GM18505 (cell line): Measurements from ENCODE around the gene LTBR.
A peak's percentile ranks its signal among the peaks of the same experiment; 100 is the strongest.

Experiments used
- ATAC-seq: cut with Tn5 transposase; IDR thresholded peaks from one replicate; pipeline ENCODE4 v1.9.1; 2021; ENCODE audit not compliant: unreplicated experiment
- POLR2A ChIP-seq: IDR thresholded peaks from 4 replicates; pipeline ENCODE4 v1.6.1; 2011; ENCODE audit warnings: borderline replicate concordance; ENCODE audit not compliant: insufficient read depth, insufficient read length; ENCODE audit errors: extremely low read depth

The LTBR gene

DNA sequence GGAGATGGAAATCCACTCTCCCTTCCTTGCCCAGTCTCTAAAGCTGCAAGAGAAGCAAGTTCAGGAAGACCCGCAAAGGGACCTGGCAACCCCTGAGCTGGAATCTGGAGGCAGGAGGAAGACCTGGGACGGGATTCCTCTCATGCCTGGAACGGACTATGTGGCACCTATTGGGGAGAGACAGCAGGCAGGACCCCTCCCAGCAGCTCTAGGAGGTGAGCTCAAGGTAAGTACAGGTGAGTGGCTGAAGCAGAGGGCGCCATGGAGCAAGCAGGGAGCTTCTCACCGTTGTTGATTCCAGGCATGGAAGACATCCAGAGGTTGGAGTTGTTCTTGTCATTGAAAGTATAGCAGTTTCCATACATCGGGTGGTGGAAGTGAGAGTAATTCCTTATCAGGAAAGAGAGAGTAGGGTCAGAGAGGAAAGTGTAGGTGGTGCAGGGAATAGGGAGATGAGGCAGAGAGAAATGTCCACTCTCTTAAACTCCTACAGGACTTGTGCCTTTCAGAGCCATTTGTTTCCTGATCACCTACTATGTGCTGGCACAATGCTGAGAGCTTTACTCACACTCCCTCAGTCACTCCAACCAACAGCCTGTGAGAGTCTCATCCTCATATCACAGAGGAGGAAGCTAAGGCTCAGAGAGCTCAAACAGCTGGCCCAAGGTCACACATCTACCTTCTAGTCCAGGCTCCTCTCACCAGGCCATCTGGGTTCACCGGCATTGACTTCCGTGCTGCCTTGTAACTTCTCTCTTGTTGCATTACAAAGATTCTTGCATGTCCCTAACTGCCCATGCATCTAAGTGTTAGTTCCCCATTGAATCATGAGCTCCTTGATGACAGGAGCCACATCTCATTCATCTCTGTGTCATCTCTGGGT is 28.2 kb upstream of the LTBR start:
- ATAC-seq: no peak
- TF ChIP-seq POLR2A: no peak

DNA sequence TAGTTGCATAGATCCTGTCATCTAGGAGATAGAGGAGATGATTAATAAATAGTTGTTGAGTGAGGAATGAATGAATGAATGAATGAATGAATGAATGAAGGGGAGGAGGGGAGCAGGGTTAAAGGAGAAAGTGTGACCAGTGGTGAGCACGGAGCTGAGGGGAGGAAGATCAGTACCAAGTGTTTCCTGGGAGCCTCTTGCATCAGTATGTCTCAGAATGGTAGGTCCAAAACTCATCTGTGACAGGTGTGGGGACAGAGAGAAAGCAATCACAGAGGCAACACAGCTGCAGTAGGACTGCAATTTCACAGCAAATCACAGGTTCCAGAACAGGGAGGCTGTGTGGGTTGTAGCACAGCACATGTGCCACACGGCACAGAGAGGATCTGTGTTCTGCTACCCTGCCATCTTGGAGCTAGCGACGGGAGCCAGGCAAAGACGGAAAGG is 27.6 kb upstream of the LTBR start:
- TF ChIP-seq POLR2A: no peak
- ATAC-seq: no peak

DNA sequence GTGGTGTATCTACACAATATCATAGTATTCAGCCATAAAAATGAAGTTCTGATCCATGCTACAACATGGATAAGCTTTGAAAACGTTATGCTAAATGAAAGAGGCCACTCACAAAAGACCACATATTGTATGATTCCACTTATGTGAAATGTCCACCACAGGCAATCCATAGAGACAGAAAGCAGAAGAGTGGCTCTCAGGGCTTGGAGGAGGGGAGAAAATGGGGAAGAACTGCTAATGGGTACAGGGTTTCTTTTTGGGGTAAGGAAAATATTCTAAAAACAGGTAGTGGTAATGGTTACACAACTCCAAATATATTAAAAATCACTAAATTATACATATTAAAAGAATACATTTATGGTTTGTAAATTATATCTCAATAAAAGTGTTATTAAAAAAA is 25.1 kb upstream of the LTBR start:
- no peak for ATAC-seq
- TF ChIP-seq POLR2A: no peak

DNA sequence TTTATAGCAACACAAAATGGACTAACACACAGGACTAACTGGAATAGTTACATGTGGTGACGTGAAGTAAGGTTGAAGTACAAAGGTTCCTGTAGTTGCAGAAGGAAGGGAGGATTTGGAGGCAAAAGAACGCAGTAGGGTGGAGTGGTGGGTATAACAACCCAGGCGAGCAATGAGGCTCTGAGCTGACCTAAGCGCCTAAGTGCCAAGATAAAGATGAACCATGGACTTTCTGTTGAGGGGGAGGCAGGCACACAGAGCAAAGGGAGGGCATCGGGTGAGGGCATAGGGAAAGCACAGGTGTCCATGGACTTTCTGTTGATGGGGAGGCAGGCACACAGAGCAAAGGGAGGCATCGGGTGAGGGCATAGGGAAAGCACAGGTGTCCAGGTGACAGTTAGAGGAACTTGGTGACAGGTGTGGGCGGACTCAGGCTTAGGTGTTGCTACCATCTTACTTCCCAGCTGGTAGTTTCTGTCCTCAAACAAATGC is 23.8 kb upstream of the LTBR start:
- TF ChIP-seq POLR2A: no peak
- ATAC-seq: no peak

DNA sequence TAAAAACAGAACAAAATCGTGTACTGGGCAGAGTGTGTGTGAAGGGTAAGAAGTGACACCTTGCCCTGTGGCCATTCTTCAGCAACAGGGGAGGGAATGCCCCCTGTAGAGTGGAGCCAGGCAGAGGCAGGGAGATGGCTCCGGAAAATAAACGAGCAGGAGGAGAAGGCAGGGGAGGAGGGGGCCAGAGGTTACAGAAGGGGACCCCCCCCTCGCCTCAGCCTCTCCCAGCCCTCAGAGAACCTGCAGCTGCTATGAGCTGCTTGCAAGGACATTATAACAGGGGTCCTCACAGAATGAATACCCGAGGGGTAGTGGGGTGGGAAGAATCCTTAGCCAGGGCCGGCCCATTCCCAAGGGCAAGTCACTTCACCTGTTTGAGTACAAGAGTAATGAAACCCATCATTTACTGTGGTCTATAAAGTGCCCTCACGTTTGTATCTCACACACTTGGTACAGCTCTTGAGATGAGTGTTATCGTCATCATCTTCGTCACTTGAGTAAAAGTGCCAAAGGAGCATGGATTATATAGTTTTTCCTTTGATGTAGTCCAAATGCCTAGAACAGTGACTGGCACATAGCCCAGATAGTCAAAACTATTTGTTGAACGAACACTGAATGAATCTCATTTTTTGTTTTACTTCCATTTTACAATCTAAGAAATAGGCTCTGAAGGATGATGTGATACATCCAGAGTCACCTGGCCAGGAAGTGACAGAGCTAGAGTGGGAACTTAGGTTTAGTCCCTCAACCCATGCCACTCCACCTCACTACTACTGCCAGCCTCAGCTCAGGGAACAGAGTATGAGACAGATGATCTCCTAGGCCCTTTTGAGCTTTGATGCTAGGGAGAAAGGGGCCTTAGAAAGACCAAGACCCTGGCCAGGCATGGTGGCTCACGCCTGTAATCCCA is 23.1 kb upstream of the LTBR start:
- no peak for ATAC-seq
- no peak for TF ChIP-seq POLR2A

DNA sequence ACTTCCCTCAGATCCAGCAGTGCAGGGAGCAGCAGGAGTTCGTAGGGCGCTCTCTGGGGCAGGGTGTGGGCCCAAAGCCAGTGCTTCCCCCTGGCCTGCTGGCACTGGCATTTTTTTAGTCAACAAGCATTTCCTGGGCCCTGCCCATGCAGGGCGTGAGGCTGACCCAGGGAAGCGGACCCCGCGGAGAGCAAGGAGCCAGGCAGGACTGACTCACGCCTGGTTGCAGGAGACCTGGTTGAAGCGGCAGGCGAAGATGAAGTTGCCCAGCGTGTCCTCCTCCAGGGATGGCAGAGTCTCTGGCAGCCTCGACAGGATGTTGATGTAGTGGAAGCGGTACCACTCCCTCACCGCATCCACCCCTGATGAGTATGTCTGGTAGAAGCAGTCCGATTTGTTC is 22.1 kb upstream of the LTBR start:
- TF ChIP-seq POLR2A: no peak
- ATAC-seq: no peak

DNA sequence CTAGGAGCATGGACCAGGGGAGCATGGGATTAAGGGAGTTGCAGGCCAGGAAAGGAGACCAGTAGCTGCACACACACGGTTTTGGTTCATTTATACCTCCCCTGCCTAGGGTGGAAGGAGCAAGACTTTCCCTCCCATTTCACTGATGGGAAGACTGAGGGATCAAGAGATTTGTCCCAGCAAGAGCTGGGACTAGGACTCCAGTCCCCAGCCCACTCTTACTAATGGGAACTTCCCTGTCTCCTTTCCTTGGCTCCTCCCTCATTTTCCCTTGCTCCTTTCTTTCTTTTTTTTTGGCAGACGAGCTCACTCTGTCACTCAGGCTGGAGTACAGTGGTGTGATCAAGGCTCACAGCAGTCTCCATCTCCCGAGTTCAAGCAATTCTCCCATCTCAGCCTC is 21.6 kb upstream of the LTBR start:
- TF ChIP-seq POLR2A: no peak
- no peak for ATAC-seq

DNA sequence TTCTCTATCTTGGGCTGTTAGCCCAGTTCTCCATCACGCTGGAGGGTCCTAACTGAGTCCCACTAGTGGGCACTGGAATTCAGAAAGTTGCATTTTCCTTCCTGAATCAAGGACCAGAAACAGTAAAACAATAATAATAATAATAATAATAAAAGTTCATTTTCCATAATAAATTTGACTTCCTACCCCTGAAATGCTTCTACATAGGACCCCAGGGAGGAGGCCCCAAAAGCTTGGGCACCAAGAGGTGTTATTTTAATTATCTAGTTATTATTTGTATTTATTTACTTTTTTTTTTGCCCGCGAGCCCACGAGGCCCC is 21.0 kb upstream of the LTBR start:
- no peak for TF ChIP-seq POLR2A
- ATAC-seq: no peak

DNA sequence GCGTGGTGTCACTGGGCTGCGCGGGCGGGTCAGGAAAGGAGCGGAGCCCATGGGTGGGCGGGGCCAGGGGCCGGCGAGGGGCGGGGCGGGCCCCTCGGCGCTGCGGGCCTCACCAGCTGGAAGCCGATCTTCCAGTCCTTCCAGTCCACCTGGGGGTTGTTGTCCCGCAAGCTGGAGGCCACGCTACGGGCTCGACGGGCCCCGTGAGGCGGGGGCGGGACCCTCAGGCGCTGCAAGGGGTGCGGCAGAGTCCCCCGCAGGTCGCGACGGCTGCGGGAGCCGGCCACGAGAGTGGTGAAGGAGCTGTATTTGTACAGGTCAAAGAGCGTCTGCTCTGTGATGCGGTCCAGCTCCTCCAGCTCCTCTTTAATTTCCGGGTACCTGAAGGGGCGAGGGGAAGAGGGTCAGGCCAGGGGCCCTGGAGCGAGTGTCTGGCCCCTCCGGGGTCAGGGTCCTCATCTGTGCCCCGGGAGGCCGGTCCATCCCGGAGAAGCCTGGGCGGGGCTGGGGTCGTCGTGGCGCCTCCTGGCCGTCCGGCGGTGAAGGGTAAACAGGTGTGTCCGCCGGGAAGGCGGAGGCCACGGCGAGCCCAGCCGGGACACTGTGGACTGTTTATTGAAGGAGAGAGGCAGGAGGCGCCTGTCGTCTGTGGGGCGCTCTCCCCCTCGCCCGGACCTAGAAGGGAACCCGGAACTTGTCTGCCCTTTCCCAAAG is 20.5 kb upstream of the LTBR start:
- no peak for ATAC-seq

DNA sequence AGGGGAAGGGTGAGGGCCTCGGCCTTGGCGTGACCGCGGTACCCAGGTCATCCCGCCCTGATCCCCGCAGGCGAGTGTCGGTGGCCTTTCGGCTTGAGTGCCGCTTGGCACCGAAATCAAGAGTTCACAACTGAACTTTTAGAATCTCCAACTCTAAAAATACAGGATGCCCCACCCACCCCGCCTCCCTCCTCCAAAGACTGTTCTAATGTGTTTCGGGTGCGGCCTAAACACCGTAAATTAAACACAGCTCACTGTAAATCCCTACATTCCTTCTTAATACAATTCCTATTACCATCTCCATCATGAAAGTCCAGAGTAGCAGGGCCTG is 20.0 kb upstream of the LTBR start:
- TF ChIP-seq POLR2A: no peak
- no peak for ATAC-seq

More for the DNA sequence above, 20.5 kb upstream of the LTBR start:
- TF ChIP-seq POLR2A: no peak

DNA sequence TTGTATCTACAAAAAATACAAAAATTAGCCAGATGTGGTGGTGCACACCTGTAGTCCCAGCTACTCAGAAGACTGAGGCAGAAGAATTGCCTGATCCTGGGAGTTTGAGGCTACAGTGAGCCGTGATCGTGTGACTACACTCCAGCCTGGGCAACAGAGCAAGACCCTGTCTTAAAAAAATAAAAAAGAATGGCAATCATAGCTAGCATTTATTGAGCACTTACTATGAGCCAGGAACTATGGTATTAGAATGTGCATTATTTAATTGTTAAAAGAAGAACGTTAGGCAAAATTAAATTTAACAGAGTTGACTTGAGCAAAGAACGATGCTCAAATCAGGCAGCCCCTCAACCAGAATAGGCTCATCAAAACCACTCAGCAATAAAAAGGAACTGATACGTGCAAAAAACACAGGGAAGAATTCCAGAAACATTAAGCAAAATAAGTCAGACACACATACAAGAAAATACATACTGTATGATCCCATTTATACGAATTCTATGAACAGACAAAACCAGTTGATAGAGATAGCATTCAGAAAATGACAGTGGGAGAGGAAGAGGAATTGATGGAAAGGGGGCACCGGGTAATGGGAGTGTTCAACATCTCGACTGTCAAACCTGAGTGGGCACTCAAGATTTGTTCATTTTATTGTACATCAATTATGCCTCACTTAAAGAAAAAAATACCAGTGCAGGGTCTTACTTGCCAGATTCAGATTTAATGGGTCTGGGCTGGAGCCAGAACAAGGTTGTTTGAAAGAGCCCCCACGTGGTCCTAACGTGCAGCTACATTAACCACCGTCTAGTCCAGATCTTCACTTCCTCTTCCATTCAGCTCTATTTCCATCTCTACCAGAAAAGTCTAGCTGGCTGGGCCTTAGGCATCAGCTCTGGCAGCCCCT is 16.6 kb upstream of the LTBR start:
- no peak for TF ChIP-seq POLR2A
- ATAC-seq: peak; percentile 66

DNA sequence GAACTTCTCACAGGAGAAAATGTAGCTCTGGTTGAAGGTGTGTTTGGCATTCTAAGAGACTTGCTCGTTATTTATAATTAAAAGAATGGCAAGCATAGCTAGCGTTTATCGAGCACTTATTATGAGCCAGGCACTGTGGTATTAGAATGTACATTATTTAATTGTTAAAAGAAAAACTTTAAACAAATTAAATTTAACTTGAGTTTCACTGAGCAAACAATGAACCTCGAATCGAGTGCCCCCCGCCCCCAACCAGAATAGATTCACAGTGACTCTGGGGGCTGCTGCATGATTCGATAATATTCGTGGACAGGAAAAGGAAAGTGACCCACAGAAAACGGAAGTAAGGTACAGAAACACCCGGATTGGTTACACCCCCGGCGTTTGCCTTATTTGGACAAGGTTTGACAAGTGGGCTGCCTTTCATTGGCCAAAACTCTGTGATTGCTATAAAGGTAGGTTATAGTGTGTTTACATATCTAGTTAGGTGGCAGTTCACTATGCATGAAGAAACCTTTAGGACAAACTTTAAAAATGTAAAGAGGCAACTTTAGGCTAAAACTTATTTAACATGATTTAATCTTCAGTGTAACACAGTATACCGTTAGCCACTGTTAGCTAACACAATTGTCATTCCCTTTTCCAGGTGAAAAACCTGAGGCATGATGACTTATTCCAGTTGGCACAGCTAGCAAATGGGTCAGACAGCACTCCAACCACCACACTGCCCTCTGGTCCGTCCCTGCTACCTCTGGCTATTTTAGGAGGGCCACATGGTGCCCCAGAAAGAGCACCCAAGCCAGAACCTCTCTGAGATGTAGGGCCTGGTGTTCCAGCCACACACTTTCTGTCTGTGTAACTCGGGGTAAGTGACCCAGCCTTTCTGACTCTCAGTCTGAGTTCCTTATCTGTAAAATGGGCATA is 15.7 kb upstream of the LTBR start:
- ATAC-seq: no peak
- TF ChIP-seq POLR2A: no peak

DNA sequence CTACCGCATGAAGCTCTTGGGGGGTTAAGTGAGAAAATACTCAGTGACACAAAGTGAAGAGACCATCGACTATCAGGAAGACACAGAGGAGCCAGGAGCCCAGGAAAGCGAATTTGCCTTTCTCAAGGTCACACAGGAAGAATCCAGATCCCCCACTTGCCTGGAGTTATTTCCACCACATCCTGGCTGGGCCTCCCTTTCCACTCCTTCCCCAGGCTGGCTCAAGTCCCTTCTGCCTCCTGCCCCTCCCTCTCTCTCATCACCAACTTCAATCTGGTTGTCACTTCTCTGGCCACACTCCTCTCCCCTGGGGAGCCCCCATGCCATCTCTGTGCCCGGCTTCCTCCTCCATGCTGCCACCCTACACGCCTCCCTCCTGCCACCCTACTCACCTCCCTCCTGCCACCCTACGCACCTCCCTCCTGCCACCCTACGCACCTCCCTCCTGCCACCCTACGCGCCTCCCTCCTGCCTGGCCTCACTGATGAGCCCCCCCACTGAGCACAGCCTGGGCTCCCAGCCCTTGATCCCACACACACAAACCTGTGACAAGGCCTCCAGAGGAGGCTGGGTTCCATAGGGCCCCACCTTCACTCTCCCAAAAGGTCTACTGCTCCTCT is 14.9 kb upstream of the LTBR start:
- no peak for ATAC-seq
- no peak for TF ChIP-seq POLR2A
